Measurements from ENCODE around the gene NDP. TPM values are rescaled to one million over a fixed set of nuclear protein-coding genes. Genes with fewer than 3 reads are reported as not detected.

The NDP gene, protein sequence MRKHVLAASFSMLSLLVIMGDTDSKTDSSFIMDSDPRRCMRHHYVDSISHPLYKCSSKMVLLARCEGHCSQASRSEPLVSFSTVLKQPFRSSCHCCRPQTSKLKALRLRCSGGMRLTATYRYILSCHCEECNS
- total RNA-seq, result not detected

DNA sequence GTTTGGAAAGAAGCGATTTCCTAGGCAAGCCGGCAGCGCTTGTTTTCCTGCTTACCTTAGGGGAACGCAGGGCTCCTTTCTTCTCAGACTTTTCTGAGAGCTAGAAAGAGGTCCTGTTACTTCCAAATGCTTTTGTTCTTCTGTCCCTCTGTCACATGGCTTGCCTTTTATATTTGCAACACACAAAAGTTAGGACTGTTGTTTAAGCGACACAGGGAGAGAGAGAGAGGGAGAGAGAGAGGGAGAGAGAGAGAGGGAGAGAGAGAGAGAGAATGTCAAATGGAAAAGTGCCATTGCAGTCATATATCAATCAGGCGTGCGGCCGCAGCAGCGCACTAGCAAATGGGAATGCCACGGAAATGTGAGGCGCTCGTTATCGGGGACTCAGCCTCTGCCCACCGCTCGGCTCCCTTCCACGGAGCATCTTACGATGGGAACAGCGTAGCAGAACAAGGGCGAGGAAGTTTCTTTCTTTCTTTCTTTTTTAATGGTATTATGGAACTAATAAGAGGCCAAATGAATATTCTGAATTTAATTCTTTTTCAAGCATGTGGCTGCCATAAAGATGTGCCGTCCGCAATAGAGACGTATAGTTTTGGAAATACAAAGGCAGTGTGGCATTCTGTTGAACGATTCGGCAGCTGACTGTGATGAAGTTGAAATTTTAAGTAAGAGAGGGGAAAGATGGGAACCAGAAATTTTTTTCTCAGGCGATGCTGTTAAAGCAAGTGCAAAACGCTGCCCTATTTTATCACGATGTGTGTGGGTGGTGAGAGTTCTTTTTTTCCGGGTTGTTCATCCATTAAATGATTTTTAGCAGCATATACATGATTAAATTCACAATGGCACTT, at the start of gene NDP:
Gene NDP, minus strand, starts transcription at position 142 of the 851 bp plus-strand sequence. CDS start 14,745 bp downstream, outside the sequence.
- H3K27ac Mint-ChIP-seq, result no peak within 1 kb of the TSS
- no peaks in the 10 kb centered on the region for H3K36me3 Mint-ChIP-seq
- DNase-seq (ENCODE audit: low spot score in 2 of 2) (no peak), ATAC-seq (no peak)
- H3K9me3 Mint-ChIP-seq, result no peaks in the 10 kb centered on the region

DNA sequence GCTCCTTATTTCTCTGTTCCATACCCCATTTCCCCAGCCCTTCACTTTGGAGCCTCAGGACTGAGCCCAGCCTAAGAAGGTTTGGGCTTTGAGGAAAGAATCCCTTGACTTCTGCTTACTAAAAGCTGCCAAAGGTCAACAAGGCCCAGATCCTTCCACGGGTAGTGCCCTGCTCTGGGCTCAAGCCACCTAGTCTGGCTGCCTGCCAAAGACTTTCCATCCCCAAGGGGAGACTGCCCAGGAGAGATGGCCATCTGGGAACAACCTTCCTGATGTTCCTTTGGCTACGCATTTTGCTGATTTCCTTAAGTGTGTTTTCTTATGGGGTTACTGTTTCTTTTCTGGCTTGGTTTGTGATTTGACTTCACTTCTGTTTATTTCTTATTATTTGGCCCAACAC, 49.8 kb upstream of the NDP start:
- DNase-seq (ENCODE audit: low spot score in 2 of 2) (no peak), ATAC-seq (no peak)
- Mint-ChIP-seq H3K9me3 (no peaks in the 10 kb centered on the region), H3K27ac (no peak overlapping the region), H3K36me3 (no peaks in the 10 kb centered on the region)

DNA sequence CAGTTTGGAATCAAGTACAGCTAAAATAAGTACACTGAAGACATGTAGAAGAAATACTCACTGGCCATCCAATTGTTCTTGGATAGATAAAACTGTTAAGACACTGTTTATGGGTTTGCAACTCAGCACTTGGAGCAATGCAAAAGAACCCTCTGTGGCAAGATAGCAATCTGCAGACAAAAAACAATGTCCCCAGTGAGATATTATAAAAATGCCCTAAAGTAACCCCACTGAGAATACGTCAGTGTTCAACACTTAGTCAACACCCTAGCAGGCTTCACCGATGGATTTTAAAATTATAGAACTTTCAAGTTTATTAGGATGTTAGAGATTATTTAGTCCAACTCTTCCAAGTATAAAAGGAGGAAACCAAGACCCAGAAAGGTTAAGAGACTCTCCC, 47.5 kb upstream of the NDP start:
- ATAC-seq (no peak), DNase-seq (ENCODE audit: low spot score in 2 of 2) (no peak)
- H3K9me3 Mint-ChIP-seq, result no peaks in the 10 kb centered on the region
- H3K36me3 Mint-ChIP-seq, result no peaks in the 10 kb centered on the region
- H3K27ac Mint-ChIP-seq, result no peak overlapping the region

DNA sequence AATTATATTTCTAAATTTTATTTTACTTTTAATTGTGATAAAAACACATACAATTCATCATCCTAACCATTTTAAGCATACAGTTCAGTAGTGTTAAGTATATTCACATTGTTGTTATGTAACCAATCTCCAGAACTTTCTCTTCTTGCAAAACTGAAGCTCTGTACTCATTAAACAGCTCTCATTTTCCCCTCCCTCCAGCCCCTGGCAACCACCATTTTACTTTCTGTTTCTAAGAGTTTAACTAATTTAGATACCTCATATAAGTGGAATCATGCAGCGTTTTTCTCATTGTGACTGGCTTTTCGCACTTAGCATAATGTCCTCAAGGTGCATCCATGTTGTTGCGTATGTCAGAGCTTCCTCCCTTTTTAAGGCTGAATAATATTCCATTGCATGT, 46.7 kb upstream of the NDP start:
- DNase-seq (ENCODE audit: low spot score in 2 of 2), result no peak
- no peak overlapping the region for H3K27ac Mint-ChIP-seq
- peak in 1 of 2 donors; percentile 32 for ATAC-seq
- H3K9me3 Mint-ChIP-seq, result no peaks in the 10 kb centered on the region
- H3K36me3 Mint-ChIP-seq, result no peaks in the 10 kb centered on the region

DNA sequence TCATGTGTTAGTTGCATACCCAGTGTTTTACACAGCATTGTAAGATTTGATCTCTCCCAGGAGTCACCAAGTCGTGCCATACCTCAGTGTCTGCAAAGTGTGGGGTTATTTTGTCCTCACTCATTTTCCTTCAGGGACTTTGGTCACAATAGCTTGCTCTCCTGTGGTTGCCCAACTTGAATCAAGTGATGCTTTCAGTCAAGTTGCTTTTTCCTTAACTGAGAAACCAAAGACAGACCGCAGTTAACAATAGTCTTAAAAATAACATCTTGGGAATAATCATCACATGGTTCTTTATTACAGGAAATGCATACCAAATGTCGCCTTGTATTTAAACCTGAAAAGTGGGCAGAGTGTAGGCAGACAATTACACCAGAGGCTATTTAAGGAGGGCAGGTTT, 44.5 kb upstream of the NDP start:
- no peak for DNase-seq (ENCODE audit: low spot score in 2 of 2)
- ATAC-seq, result no peak
- H3K36me3 Mint-ChIP-seq, result no peaks in the 10 kb centered on the region
- H3K27ac Mint-ChIP-seq, result no peak overlapping the region
- no peaks in the 10 kb centered on the region for H3K9me3 Mint-ChIP-seq

DNA sequence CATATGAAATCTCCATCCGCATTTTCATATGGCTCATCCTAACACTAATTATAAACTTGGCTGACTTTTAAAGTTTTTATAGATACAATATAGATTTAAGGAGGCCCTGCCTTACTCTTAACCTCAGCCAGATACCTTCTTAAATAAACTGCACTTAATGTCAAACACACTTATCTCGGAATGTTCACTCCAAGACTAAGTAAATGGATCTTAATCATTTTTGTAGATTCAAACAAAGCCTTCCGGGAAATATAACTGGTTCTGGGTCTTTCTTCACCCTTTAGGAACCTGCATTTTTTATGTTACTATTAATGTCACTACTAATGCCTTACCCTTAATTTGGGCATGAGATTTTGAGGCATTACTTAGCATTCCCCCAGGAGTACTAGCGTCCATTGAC, 43.7 kb upstream of the NDP start:
- DNase-seq (ENCODE audit: low spot score in 2 of 2) (no peak), ATAC-seq (no peak)
- H3K36me3 Mint-ChIP-seq, result no peaks in the 10 kb centered on the region
- H3K27ac Mint-ChIP-seq, result no peak overlapping the region
- no peaks in the 10 kb centered on the region for H3K9me3 Mint-ChIP-seq

DNA sequence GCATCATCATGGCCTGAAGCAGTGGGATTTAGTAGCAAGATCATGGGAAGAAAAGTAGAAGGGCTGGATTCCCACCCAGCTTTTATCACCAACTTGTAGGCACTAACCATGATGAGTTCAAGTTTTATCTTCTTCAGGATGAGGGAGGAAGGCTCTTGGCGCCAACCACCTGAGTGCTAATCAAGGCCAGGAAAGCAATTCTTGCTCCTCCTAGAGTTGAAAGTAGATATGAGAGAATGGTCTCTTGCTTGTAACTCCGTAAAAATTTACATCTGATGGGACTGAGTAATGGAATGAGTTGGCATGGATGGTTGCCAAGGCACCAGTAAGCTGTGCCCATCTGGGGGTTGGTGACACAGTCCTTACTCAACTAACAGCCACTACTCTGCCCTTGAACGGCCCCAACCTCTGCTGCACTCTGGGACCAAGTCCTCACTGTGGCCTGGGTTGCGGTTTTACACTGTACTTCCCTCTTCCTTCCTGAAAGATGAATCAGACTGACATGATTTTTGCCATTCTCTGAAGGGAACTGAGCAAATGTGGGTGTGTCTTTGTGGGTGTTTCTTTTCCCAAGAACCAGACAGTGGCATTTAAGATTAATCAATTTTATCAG, 39.4 kb upstream of the NDP start:
- Mint-ChIP-seq H3K36me3 (no peaks in the 10 kb centered on the region), H3K27ac (no peak overlapping the region), H3K9me3 (no peaks in the 10 kb centered on the region)
- peak; percentile 100 for ATAC-seq
- peak; percentile 16 to 74 for DNase-seq (ENCODE audit: low spot score in 2 of 2)

DNA sequence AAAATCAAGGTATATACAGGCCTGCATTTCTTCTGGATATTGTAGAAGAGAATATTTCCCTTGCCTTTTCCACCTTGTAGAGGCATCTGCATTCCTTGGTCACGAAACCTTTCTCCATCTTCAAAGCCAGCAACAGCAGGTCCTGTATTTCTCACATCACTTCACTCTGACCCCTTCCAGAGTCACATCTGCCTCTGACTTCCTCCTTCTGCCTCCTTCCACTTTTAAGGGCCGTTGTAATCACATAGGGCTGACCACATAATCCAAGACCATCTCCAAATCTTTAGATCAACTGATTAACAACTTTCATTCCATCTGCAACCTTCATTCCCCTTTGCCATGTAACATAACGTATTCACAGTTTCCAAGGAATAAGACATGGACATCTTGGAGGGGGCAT, 38.3 kb upstream of the NDP start:
- Mint-ChIP-seq H3K9me3 (no peaks in the 10 kb centered on the region), H3K27ac (no peak overlapping the region), H3K36me3 (no peaks in the 10 kb centered on the region)
- ATAC-seq (no peak), DNase-seq (ENCODE audit: low spot score in 2 of 2) (no peak)

DNA sequence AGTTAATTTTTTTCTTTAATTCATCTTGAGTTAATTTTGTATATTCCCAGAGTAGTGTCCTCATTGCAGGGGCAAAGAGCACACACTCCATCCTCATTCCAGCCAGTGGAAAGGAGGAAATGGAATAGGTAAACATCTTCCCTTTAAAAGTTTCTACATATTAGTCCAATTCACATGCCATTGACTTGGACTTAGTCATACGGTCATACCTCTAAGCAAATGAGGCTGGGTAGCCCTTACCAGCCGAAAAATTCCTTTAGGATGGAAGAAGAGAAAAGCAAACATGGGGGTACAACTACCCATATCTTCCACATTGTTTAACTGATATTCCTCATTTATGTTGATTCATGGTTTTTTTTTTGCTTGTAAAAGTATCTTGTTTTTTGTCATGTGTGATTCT, 37.4 kb upstream of the NDP start:
- no peak overlapping the region for H3K27ac Mint-ChIP-seq
- no peak for ATAC-seq
- H3K9me3 Mint-ChIP-seq, result no peaks in the 10 kb centered on the region

DNA sequence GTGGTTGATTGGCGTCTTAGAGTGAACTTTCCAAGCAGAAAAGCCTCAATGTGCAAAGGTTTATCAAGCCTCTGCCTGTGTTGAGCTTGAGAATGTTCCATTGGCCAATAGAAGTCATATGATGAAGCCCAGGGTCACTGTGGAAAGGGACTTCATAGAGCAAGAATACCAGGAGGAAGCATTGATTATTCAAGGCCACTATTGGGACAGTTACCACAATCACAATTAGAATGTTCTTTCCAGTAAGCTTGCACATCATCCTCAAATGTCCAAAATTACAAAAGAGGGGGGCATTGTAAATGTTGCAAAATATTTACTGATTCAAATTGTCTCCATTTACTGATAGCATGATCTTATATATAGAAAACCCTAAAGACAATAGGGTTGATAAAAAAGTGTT, 32.9 kb upstream of the NDP start:
- ATAC-seq (no peak), DNase-seq (ENCODE audit: low spot score in 2 of 2) (no peak)
- Mint-ChIP-seq H3K27ac (no peak overlapping the region), H3K36me3 (no peaks in the 10 kb centered on the region), H3K9me3 (no peaks in the 10 kb centered on the region)

More for the DNA sequence above, 37.4 kb upstream of the NDP start:
- no peak for DNase-seq (ENCODE audit: low spot score in 2 of 2)
- no peaks in the 10 kb centered on the region for H3K36me3 Mint-ChIP-seq

DNA sequence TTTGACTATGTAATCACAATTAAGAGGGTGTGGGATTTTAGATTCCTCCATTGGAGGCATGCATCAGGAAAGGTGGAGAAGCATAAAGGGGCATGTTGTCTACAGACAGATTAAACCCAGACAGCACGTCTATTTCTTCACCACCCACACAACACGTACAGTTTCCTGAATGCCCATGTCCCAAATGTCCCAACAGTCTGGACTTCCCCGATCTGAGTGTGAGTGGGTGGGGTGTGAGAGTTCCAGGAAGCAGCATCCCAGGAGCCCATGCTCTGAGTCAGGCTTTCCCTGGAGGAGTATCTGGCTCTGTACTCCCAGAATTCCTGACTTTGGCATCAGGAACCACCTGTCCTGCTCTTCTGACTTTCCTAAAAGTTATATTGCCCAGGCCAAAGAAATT, 30.8 kb upstream of the NDP start:
- no peak for DNase-seq (ENCODE audit: low spot score in 2 of 2)
- H3K36me3 Mint-ChIP-seq, result no peaks in the 10 kb centered on the region
- ATAC-seq, result no peak

DNA sequence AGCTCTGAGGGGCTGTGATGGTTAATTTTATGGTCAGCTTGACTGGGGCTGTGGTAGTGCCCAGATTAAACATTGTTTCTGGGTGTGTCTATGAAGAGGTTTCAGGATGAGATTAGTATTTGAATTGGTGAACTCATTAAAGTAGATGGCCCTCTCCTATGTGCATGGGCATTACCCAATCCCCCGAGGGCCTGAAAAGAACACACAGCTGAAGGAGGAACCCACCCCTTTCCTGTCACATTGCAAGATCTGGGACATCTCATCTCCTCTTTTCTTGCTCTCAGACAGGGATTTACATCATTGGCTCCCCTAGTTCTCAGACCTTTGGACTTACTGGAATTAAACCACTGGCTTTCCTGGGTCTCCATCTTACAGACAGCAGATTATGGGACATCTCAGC, 29.4 kb upstream of the NDP start:
- DNase-seq (ENCODE audit: low spot score in 2 of 2) (no peak), ATAC-seq (no peak)
- H3K9me3 Mint-ChIP-seq, result no peaks in the 10 kb centered on the region
- H3K27ac Mint-ChIP-seq, result no peak overlapping the region
- no peaks in the 10 kb centered on the region for H3K36me3 Mint-ChIP-seq

More for the DNA sequence above, 30.8 kb upstream of the NDP start:
- no peak overlapping the region for H3K27ac Mint-ChIP-seq
- no peaks in the 10 kb centered on the region for H3K9me3 Mint-ChIP-seq

DNA sequence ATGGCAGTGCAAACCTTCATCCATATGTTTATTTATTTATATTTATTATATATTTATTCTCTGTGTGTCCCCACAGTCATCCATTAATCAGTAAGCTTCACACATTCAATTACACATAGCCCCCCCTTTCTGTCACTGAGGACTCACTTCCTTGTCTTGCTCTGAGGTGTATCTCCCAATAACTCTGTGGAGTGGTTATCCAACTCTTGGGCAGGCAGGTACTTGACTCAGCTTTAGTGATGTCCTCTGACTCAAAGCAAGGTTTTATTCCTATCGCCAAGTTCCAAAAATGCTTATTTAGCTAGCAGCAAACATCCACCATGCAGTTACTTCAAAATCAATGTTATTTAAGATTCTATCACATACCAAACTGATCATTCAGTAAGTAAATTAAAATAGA, 25.2 kb upstream of the NDP start:
- H3K27ac Mint-ChIP-seq, result no peak overlapping the region
- DNase-seq (ENCODE audit: low spot score in 2 of 2), result no peak
- no peak for ATAC-seq
- H3K9me3 Mint-ChIP-seq, result no peaks in the 10 kb centered on the region
- H3K36me3 Mint-ChIP-seq, result no peaks in the 10 kb centered on the region

DNA sequence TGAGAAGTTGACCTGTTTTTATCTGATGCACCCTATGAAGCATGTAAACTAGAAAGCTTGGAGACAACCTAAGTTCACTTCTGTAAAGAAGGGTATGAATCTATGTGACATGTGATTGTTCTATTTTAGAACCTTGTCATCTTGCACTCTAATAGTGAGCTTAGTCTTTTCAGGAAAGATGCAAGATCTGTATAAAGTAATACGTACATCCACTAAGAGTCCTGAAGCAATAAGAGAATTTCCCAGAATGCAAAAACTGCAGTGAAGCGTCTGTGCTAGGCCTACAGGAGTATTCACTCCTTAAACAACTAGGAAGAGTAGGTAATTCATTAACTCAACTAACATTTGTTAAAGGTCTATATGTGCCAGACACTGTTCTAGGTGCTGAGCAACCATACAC, 23.3 kb upstream of the NDP start:
- Mint-ChIP-seq H3K27ac (no peak overlapping the region), H3K36me3 (no peaks in the 10 kb centered on the region), H3K9me3 (no peaks in the 10 kb centered on the region)
- no peak for ATAC-seq
- no peak for DNase-seq (ENCODE audit: low spot score in 2 of 2)

DNA sequence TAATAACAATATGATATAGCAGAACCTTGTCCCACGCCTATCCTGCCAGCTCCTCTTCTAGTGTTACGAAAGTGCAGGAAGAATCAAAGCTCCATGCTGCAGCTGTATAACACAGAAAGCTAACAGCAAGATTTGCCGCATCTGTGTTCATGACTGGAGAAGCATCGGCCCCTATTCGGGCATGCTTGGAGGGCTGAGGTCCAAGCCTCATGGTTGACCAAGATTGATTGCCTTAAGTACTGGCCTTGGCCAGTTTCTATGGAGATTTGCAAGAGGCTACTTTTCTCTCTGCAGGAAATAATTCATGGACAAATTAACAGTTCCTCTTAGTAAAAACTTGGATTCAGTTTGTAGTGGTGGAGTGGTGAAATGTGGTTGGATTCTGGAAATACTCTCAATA, 12.9 kb upstream of the NDP start:
- no peak for ATAC-seq
- no peak for DNase-seq (ENCODE audit: low spot score in 2 of 2)
- Mint-ChIP-seq H3K36me3 (no peaks in the 10 kb centered on the region), H3K27ac (no peak overlapping the region), H3K9me3 (peaks cover 4% of the 10 kb centered on the region in 2 donors)

DNA sequence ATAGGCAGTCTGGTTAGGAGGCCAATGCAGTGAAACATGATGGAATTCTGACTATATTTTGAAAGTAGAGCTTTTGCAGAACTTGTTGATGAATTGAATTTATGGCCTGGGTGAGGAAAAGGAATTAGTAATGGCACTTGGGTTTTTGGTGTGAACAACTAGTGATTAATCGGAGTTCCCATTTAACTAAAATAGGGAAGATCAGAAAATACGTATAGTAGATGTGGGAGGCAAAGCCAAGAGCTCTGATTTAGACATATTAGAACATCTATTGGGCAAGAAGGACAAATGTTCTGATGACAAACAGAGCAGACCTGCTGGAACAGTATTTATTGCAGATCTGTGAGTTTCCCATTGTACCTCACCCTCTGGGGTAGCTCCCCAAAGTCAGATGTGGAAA, 12.3 kb upstream of the NDP start:
- Mint-ChIP-seq H3K27ac (no peak overlapping the region), H3K9me3 (peaks cover 4% of the 10 kb centered on the region in 2 donors), H3K36me3 (no peaks in the 10 kb centered on the region)
- DNase-seq (ENCODE audit: low spot score in 2 of 2) (no peak), ATAC-seq (no peak)

DNA sequence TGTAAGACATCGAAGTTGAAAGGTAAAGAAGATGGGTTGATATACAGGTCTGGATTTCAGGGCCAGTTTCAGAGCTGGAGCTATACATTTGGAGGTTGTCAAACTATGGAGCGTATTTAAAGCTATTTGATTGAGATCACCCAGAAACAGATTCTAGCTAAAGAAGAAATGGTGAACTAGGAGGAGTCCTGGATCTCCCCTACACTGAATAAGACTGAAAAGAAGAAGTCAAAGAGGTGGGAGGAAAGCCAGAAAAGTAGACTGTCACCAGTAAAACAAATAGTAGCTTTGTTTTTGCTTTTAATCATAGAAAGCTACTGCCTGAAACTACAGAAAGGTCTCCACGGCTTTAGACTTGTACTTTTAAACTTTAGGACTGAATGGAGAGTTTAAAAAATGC, 5.0 kb upstream of the NDP start:
- ATAC-seq, result no peak
- H3K27ac Mint-ChIP-seq, result no peak overlapping the region
- peaks cover 1 to 2% of the 10 kb centered on the region in 2 donors for H3K9me3 Mint-ChIP-seq
- no peak for DNase-seq (ENCODE audit: low spot score in 2 of 2)
- H3K36me3 Mint-ChIP-seq, result no peaks in the 10 kb centered on the region

DNA sequence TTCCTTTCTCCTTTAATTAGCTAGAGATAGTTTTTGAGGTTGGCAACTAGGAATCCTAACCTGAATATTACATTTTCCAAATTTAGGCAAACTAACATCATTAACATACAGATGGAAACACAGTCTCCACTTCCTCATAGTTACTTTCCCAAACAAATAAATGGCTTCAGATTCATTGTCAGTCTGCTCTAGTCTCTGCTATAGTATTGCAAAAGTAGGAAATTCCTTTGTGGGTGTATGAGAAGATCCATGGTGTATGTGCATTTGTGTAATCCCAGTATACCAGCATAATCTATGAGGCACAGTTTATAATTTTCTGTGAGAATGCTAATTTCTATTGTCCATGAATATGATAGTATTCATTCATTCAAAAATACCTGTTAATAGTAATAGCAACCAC, 3.0 kb upstream of the NDP start:
- no peak for ATAC-seq

More for the DNA sequence above, 3.0 kb upstream of the NDP start:
- DNase-seq (ENCODE audit: low spot score in 2 of 2), result no peak
- Mint-ChIP-seq H3K9me3 (no peaks in the 10 kb centered on the region), H3K36me3 (no peaks in the 10 kb centered on the region), H3K27ac (no peak overlapping the region)
